B cell (primary cell): ENCODE results near the gene CECR2. TPM values are rescaled to one million over a fixed set of nuclear protein-coding genes. Genes with fewer than 3 reads are reported as not detected.

Experiments
- ATAC-seq: fragments of 200-7000 bp; cut with Tn5 transposase; one replicate; pipeline ENCODE4 v1.10.0; 2021; ENCODE audit warnings: low read depth, mild to moderate bottlenecking, moderate number of reproducible peaks, moderate library complexity
- CTCF ChIA-PET: fragments of 350-600 bp; sonication (Branson Sonifier 250); formaldehyde crosslinking; loops from one replicate; lab custom pipeline; 2021; ENCODE audit warnings: antibody characterized with exemption, inconsistent platforms; lab: Charles Lee
- POLR2A ChIA-PET: fragments of 350-600 bp; sonication (Branson Sonifier 250); formaldehyde crosslinking; loops from one replicate; lab custom pipeline; 2021; ENCODE audit warnings: antibody characterized with exemption; lab: Charles Lee
- DNase-seq: peaks from one replicate; pipeline ENCODE4 v3.0.0; 2013
- H2AFZ ChIP-seq: 2 replicates; pipeline ENCODE4 v1.6.1; 2012; ENCODE audit warnings: mild to moderate bottlenecking, low read depth, low read length; ENCODE audit not compliant: insufficient read depth, poor library complexity, severe bottlenecking
- H3K27ac ChIP-seq, 2 donors: 1 replicate in 1 of 2; 2 replicates in 1 of 2; pipeline ENCODE4 v1.5.1; 2012 to 2013; ENCODE audit warnings: low read length in 2 of 2, mild to moderate bottlenecking in 2 of 2, moderate library complexity in 1 of 2
- H3K27me3 ChIP-seq, 4 experiments: fragments of 200-600 bp in 1 of 4; sonication (generic) in 1 of 4; replicated peaks in 1 of 4; 1 replicate in 2 of 4; 2 replicates in 2 of 4; pipeline versions ENCODE4 v1.6.1 to v1.7.0; 2013 to 2016; ENCODE audit warnings: low read length in 3 of 4, mild to moderate bottlenecking in 2 of 4, mixed read lengths in 1 of 4, moderate library complexity in 1 of 4; ENCODE audit not compliant: insufficient read depth in 4 of 4, control insufficient read depth in 3 of 4; ENCODE audit errors: control extremely low read depth in 1 of 4
- H3K36me3 ChIP-seq, 2 experiments: replicated peaks in 1 of 2; 1 replicate in 1 of 2; 2 replicates in 1 of 2; pipeline versions ENCODE4 v1.6.1 to v1.7.1; 2013; ENCODE audit warnings: low read length in 1 of 2; ENCODE audit not compliant: insufficient read depth in 2 of 2, control insufficient read depth in 1 of 2; ENCODE audit errors: control extremely low read depth in 1 of 2, extremely low read depth in 1 of 2
- H3K4me1 ChIP-seq, 2 donors: fragments of 200-600 bp in 1 of 2; sonication (generic) in 1 of 2; 1 replicate in 1 of 2; 2 replicates in 1 of 2; pipeline versions ENCODE4 v1.5.1 to v1.6.1; 2013 to 2017; ENCODE audit warnings: low read length in 2 of 2; ENCODE audit not compliant: control insufficient read depth in 2 of 2, insufficient read depth in 2 of 2
- H3K4me2 ChIP-seq: replicated peaks from 2 replicates; pipeline ENCODE3; 2012; ENCODE audit warnings: mild to moderate bottlenecking, low read depth, low read length; ENCODE audit not compliant: poor library complexity, severe bottlenecking
- H3K4me3 ChIP-seq, 5 experiments: fragments of 200-600 bp in 1 of 5; sonication (generic) in 1 of 5; 1 replicate in 3 of 5; 2 replicates in 2 of 5; pipeline versions ENCODE4 v1.5.1 to v1.7.0; 2011 to 2016; ENCODE audit warnings: low read length in 4 of 5, mild to moderate bottlenecking in 4 of 5, low read depth in 2 of 5, control low read depth in 1 of 5, moderate library complexity in 1 of 5; ENCODE audit not compliant: insufficient read depth in 1 of 5; ENCODE audit errors: control extremely low read depth in 1 of 5, extremely low read depth in 1 of 5
- H3K79me2 ChIP-seq: fragments of 200-600 bp; sonication (generic); one replicate; pipeline ENCODE4 v1.6.0; 2016; ENCODE audit warnings: low read length; ENCODE audit not compliant: control insufficient read depth, insufficient read depth
- H3K9ac ChIP-seq: fragments of 200-600 bp; sonication (generic); 2 replicates; pipeline ENCODE4 v1.6.1; 2017; ENCODE audit warnings: mild to moderate bottlenecking, low read length, moderate library complexity
- H3K9me3 ChIP-seq, 3 donors: one replicate each; pipeline versions ENCODE4 v1.6.1 to v1.7.1; 2013; ENCODE audit warnings: low read length in 2 of 3; ENCODE audit not compliant: control insufficient read depth in 2 of 3, insufficient read depth in 1 of 3; ENCODE audit errors: control extremely low read depth in 1 of 3
- H4K20me1 ChIP-seq: 2 replicates; pipeline ENCODE4 v1.6.0; 2012; ENCODE audit warnings: mild to moderate bottlenecking, low read length; ENCODE audit not compliant: insufficient read depth, control insufficient read depth, poor library complexity, severe bottlenecking
- H3K27ac Mint-ChIP-seq: one replicate; pipeline ENCODE4 v1.8.0; 2021; ENCODE audit warnings: mixed read lengths
- H3K27me3 Mint-ChIP-seq: one replicate; pipeline ENCODE4 v1.8.0; 2021; ENCODE audit warnings: mixed read lengths
- H3K4me1 Mint-ChIP-seq: one replicate; pipeline ENCODE4 v1.8.0; 2021; ENCODE audit warnings: mixed read lengths
- H3K4me3 Mint-ChIP-seq: one replicate; pipeline ENCODE4 v1.8.0; 2021; ENCODE audit warnings: mixed read lengths
- H3K9me3 Mint-ChIP-seq: one replicate; pipeline ENCODE4 v1.8.0; 2022; ENCODE audit warnings: mixed read lengths; ENCODE audit not compliant: insufficient read depth
- CTCF ChIP-seq: fragments of 200-600 bp; IDR thresholded peaks from one replicate; pipeline ENCODE4 v1.8.0; 2022; ENCODE audit warnings: antibody characterized with exemption, mild to moderate bottlenecking
- EZH2 ChIP-seq: IDR thresholded peaks from 2 replicates; pipeline ENCODE4 v1.6.1; 2012; ENCODE audit warnings: borderline replicate concordance, low read depth, mild to moderate bottlenecking, moderate library complexity, low read length; ENCODE audit not compliant: insufficient read depth, poor library complexity, severe bottlenecking
- WGBS: methylation state at CpG from one replicate; pipeline ENCODE4 v1.1.5; 2013; ENCODE audit warnings: missing lambda C conversion rate; ENCODE audit not compliant: insufficient coverage; 5-methylcytosine and 5-hydroxymethylcytosine counted together
- intact Hi-C: fragments of 100-400 bp; cut with micrococcal nuclease; formaldehyde crosslinking; loops from one replicate; pipeline ENCODE4 v1.10.0; 2022
- polyA plus RNA-seq: library from polyadenylated mRNA; depleted of rRNA; stranded (reverse); fragments of >200 nt; gene quantifications from 2 replicates; pipeline ENCODE4 v1.2.3, GENCODE V29; 2012
- total RNA-seq, 2 donors: library from RNA; stranded (reverse); fragments of 120-200 nt in 1 of 2; gene quantifications; 1 replicate in 1 of 2; 2 replicates in 1 of 2; pipeline versions ENCODE4 v1.2.3 to v1.2.4, GENCODE V29; 2013 to 2022

Gene CECR2
- total and polyA plus RNA-seq, 2 donors (not counting 1 experiment from before 2014, with no cell fraction given) = 0.13 to 6.6 TPM

GRCh38 chr22:17601031-17601430 lies 231.8 kb downstream of the CECR2 start:
- peaks cover 0 to 2% of the 10 kb centered on the region in 2 donors for H3K4me1 ChIP-seq
- no peaks in the 10 kb centered on the region for H3K27me3 Mint-ChIP-seq
- no peaks in the 10 kb centered on the region for H3K27me3 ChIP-seq
- peaks cover 0 to 5% (median 4%) of the 10 kb centered on the region in 3 donors for H3K9me3 ChIP-seq
- H3K79me2 ChIP-seq = peaks cover 12% of the 10 kb centered on the region
- no peak overlapping the region for H3K27ac ChIP-seq
- TF ChIP-seq EZH2 (no peak), CTCF (no peak)
- H3K9me3 Mint-ChIP-seq = no peaks in the 10 kb centered on the region
- POLR2A ChIA-PET = no interaction called here
- peaks cover 7% of the 10 kb centered on the region for H3K4me1 Mint-ChIP-seq
- H3K4me3 Mint-ChIP-seq = no peak overlapping the region
- no peak overlapping the region for H3K4me3 ChIP-seq
- intact Hi-C loops = no loop called here
- no peak overlapping the region for H2AFZ ChIP-seq
- no peak overlapping the region for H3K27ac Mint-ChIP-seq
- H3K9ac ChIP-seq = no peak overlapping the region
- peaks cover 3 to 63% of the 10 kb centered on the region in 2 experiments for H3K36me3 ChIP-seq
- CTCF ChIA-PET = no interaction called here
- peaks cover 58% of the 10 kb centered on the region for H4K20me1 ChIP-seq
- no peak overlapping the region for H3K4me2 ChIP-seq
- WGBS = 80% methylated on average over 2 of the region's 3 CpGs
- ATAC-seq (no peak), DNase-seq (no peak)

- H3K27ac Mint-ChIP-seq = no peak overlapping the region
- H3K4me3 Mint-ChIP-seq = no peak overlapping the region
- intact Hi-C loops = no loop called here
- no peaks in the 10 kb centered on the region for H3K9me3 ChIP-seq
- H3K4me1 ChIP-seq = no peaks in the 10 kb centered on the region
- no peak overlapping the region for H2AFZ ChIP-seq
- peaks cover 1 to 49% of the 10 kb centered on the region in 2 experiments for H3K36me3 ChIP-seq
- H3K4me1 Mint-ChIP-seq = no peaks in the 10 kb centered on the region
- no peaks in the 10 kb centered on the region for H3K27me3 ChIP-seq
- no peak for TF ChIP-seq CTCF
- TF ChIP-seq EZH2 = no peak
- peaks cover 21% of the 10 kb centered on the region for H3K79me2 ChIP-seq
- H3K27ac ChIP-seq = no peak overlapping the region
- ChIA-PET POLR2A (no interaction called here), CTCF (no interaction called here)
- no peak overlapping the region for H3K9ac ChIP-seq
- H3K4me2 ChIP-seq = no peak overlapping the region
- 100% methylated on average over 2 of the region's 4 CpGs for WGBS
- peaks cover 63% of the 10 kb centered on the region for H4K20me1 ChIP-seq
- DNase-seq (no peak), ATAC-seq (no peak)
- H3K27me3 Mint-ChIP-seq = no peaks in the 10 kb centered on the region
- no peaks in the 10 kb centered on the region for H3K9me3 Mint-ChIP-seq
- no peak overlapping the region for H3K4me3 ChIP-seq
Observed at GRCh38 chr22:17603668-17604067, 234.4 kb downstream of the CECR2 start.
